Testis (tissue), 2 donors: ENCODE results near the gene SMIM10L1.

Experiments used
- CTCF ChIP-seq, 3 experiments: fragments of 450-650 bp in 2 of 3; fragments of 200-600 bp in 1 of 3; sonication (generic) in 1 of 3; IDR thresholded peaks; one replicate each; pipeline ENCODE4 v1.5.1; 2016 to 2019; ENCODE audit warnings: antibody characterized with exemption in 3 of 3, mild to moderate bottlenecking in 2 of 3, moderate library complexity in 1 of 3
- POLR2A ChIP-seq: fragments of 450-650 bp; IDR thresholded peaks from one replicate; pipeline ENCODE4 v1.6.1; 2017; ENCODE audit warnings: antibody characterized with exemption, mild to moderate bottlenecking, moderate library complexity

- TF ChIP-seq POLR2A (no peak), CTCF (IDR thresholded peaks at IDR 0.05) (no peak)
Observed at GRCh38 chr12:11183011-11183410, 12.0 kb downstream of the SMIM10L1 start.
